HG03159 (cell line): Measurements from ENCODE around the gene EEF1E1.
A peak's percentile ranks its signal among the peaks of the same experiment; 100 is the strongest.

Experiments
- ATAC-seq: cut with Tn5 transposase; IDR thresholded peaks from one replicate; pipeline ENCODE4 v1.9.1; 2021; ENCODE audit warnings: mild to moderate bottlenecking, moderate library complexity; ENCODE audit not compliant: unreplicated experiment

Gene EEF1E1

DNA sequence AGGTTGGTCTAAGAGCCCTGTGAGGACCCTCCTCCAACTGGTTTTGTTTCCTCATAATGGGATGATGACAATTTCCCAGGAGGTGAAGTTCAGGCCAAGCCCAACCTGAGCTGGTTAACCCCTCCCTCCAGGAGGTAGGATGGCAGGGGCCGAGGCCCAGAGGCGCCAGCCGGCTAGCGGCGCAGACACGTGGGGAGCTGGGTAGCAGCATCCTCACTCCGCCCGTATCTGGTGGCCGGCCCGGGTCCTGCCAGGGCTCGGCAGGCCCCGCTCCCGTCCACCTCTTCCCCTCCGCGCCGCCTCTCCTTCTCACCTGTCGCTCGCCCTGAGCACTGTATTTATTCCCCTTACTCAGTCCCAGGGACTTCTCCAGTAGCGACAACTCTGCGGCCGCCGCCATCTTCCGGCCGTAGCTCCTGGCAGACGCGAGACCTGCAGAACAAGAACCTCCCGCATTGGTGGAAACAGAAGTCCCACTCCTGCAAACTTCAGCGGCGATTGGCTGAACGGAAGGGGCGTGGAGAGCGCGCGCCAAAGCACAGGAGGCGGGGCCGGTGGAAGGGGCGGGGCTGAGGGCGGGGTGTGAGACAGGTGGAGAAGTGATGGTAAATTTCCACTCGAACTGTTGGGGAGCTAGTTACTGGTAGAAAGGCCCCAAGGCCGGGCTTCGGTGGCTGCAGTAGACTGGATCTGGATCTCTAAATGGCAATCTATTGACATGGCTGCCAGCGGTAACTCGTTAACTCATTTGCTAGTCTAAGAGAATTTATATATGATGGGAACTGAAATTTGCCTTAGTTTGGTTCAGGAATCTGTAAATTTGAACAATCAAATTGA is at the start of gene EEF1E1:
Gene EEF1E1 (minus strand): TSS at position 427 of the 837 bp plus-strand sequence. CDS start 27 bp downstream, at position 400.
- peak; percentile 99 for ATAC-seq

DNA sequence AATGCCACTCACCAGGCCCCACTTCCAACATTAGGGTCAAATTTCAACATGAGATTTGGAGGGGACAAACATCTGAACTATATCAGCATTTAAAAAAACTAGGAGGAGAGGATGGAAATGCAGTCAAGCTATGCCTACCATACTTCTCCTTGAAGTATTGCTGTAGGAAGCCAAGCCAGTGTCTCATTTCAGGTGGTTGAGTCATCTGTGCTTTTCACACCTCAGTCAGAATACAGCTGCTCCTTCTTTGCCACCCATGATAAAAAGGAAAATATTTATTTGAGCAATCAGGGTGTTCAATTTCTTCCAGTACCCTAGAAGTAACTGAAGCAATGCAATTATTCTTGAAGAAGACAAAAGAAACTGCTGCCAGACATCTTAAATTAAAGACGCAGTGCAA is 47.0 kb upstream of the EEF1E1 start:
- no peak for ATAC-seq

DNA sequence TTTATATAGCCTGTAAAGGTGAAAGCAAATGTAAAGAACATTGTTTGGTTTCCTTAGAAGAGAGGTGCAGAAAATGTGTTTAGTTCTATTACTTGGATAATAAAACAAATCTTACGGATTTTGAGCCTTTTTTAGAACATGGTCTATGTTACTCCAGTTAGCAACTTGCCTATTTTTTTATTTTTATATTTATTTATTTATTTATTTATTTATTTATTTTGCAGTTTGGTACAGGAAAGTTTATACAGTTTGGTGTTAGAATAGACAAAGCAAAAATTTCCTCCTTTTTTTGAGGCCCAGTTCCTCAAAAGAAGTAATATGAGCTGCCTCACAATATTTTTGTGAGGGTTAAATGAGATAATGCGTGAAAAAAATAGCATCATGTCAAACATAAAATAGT is 41.6 kb upstream of the EEF1E1 start:
- ATAC-seq, result no peak

DNA sequence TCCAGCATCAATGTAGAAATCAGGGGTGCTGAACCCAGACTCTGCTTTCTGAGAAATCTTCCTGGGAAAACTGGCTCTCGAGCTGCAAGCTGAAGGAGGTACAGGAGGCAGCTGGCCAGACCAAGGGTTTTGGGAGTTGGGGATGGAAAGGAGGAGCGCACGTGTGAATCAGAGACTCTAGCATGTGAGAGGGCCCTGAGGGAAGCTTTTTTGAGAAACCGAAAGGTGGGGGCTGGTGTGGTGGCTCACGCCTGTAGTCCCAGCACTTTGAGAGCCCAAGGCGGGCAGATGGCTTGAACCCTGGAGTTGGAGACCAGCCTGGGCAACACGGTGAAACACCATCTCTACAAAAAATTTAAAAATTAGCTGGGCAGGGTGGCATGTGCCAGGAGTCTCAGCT is 37.1 kb upstream of the EEF1E1 start:
- no peak for ATAC-seq

DNA sequence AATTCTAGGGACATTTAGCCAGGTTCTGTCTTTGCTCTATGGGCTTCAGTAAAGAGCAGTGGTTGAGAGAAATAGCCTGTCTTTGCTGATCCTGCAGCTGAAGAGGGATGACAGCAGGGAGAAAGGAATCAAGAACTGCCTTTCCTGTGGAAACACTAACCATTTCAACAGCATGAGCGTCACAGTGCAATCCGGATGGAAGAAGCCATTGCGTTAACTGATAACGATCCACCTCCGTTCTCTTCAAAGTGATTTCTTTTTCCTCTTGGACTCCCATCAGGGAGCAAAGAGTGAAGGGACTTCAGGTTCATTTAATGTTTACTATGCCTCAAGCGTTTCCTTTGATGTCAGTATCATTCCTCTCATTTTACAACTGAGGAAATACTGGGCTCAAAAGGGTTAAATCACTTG is 35.2 kb upstream of the EEF1E1 start:
- no peak for ATAC-seq

DNA sequence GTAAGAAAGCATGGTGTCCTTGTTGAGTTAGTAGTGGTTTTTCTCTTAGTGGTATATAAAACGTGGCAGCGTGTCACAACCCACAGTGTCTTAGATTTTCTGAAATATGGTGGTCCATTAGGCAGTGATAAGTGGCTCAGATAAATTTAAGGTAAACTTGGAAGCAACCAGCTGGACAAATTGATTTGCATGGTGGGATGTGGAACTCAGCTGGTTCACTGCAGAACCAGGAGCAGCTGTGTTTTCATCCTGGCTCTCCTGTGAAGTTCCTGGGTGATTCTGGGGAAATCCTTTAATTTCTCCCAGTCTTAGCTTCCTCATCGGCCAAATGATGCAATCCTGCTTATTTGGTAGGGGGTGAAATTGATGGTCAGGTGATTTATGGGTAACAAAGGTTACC is 32.9 kb upstream of the EEF1E1 start:
- no peak for ATAC-seq

DNA sequence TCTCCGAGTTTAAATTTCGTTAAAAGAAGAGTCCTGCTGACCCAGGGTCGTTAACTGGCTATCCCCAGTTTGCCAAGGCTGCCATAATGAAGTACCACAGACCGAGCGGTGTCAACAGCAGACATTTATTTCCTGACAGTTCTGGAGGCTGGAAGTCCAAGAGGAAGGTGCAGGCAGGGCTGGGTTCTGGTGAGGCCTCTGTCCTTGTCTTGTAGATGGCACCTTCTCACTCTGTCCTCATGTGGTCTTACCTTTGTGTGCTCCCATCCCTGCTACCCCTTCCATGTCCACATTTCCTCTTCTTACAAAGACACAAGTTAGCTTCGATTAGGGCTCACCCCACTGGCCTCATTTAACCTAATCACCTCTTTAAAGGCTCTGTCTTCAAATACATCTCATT is 29.8 kb upstream of the EEF1E1 start:
- no peak for ATAC-seq

DNA sequence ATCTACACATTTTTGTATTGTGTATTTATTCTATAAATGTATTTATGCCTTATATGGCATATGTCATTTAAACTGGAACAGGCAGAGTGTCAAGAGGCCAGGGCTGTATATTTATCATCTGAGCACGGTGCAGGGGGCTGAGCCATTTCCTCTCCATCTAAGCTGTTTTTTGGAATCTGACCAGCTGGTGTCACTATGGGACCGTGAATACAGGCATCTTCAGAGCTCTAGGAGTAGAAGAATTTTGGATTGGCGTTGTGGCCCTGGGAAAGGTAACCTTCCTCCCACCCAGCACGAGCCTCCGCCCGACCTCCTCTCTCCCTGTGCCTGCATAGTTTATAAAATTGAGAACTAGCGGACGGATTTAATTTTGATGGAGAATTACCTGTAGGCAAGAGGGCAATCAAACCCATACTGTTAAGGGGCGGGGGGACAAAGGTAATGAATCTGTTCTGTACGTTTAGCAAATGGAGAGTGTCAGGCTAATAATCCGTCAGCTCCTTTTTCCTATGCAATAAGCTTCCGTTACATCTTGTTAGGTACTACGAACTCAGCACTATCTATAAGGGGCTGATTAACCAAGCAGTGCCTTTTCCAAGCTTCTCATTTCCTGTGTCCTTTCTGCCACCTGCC is 29.0 kb upstream of the EEF1E1 start:
- peak; percentile 75 for ATAC-seq

DNA sequence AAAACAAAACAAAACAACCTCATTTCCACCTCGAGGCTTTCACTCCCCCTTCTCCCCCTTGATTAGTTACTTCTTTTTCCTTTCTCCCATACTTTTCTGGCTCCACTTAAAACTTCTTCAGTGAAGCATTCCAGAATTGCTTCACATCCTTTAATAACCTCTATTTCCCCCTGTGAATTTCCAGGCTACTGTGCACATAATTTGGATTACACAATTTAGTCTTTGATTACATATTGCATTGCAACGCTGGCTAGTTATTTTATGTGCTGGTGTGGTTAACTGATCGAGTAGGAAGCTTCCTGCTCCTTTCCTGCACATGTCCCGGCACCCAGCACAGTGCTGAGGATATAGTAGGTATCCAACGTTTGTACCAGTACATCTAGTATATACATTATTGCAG is 28.1 kb upstream of the EEF1E1 start:
- no peak for ATAC-seq

DNA sequence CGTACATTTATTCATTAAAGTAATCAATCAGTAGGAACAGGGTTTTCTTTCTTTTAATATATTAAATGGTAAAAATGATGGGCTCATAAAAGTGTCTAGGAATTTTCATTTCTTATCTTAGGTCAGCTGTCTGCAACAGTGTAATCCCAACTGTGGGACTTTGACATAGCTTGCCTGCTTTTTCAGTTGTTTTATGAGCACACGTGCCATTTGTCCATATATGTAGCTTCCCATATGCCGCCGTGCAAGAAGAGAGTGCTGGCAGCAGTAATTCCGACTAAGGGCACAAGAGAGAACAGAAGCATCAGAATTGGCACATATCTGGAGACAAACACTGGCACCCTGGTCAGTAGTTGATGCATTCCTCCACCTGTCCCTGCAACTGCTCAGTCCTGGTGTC is 20.9 kb upstream of the EEF1E1 start:
- no peak for ATAC-seq

DNA sequence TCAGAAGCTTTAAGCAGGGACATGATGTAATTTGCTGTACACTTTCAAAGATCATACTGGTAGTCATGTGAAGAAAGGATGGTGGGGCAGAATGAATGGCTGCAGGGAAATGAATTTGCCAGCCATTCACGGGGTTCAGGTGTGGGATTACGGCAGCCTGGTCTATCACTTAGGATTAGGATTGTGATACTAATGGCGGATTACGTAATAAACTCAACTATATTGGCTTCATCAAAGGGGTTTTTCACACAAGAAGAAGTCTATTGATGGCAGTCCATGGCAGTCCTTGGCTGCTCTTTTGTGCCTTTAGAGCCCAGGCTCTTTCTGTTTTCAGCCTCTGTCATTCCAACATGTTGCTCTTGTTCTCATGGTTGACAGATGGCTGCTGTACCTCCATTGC is 12.6 kb upstream of the EEF1E1 start:
- no peak for ATAC-seq

DNA sequence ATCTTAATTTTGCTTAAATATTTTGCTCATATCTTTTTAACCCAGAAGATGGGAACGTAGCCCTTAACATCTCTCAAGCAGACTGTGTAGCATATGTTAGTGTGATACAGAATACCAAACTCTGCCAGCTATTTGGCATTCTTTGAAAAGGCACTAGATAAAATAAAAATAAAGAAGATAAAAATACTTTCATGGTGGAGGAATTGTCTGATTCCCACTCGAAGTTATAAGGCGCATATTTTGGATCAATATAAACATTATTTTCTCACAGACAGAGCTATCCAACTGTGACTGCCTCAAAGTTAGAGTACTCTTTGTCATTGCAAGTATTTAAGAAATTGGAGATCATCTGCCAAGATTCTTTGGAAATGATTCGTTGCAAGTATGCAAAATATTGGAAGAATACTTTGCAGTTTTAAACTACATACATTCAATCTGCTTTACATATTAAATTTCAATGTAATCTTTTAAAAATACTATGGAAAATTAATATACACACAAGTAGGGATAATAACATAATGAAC is 10.8 kb upstream of the EEF1E1 start:
- no peak for ATAC-seq

DNA sequence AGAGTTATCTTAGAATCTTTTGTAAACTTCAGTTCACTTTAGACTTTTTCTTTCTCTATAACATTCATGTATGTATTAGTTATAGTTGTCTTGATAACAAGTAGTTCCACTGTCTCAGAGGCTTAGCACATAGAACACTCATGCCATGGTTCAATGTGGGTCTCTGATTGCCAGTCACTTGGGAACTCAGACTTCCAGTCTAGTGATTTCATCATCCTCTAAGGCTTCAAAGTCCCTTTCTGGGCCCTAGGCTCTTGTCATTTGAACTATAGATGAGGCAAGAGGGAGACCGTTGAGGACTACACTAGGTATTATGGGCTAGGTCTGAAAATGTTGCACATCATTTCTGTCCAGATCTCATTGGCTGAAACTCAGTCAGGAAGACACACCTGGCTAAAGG is 8.4 kb upstream of the EEF1E1 start:
- no peak for ATAC-seq

DNA sequence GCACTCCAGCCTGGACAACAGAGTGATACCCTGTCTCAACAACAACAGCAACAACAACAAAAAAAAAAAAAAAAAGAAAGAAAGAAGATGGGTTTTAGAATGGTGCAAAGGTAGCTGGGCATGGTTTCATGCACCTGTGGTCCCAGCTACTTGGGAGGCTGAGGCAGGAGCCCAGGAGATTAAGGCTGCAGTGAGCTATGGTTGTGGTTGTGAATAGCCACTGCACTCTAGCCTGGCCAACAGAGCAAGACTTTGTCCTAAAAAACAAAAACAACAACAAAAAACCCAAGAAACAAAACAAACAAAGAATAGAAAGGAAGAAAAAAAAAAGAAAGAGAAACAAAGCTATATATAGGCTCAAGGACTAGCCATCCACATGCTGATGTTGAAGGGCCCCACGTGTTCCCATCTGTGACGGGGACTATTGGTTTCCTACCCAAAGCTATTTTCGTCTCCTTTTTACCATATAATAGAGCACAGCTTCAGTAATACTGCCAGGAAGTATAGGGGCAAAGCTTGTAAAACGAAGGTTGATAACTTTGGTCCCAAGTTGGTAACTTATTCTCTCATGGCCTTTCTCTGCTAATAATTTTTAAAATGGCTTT is 7.9 kb upstream of the EEF1E1 start:
- ATAC-seq, result no peak

DNA sequence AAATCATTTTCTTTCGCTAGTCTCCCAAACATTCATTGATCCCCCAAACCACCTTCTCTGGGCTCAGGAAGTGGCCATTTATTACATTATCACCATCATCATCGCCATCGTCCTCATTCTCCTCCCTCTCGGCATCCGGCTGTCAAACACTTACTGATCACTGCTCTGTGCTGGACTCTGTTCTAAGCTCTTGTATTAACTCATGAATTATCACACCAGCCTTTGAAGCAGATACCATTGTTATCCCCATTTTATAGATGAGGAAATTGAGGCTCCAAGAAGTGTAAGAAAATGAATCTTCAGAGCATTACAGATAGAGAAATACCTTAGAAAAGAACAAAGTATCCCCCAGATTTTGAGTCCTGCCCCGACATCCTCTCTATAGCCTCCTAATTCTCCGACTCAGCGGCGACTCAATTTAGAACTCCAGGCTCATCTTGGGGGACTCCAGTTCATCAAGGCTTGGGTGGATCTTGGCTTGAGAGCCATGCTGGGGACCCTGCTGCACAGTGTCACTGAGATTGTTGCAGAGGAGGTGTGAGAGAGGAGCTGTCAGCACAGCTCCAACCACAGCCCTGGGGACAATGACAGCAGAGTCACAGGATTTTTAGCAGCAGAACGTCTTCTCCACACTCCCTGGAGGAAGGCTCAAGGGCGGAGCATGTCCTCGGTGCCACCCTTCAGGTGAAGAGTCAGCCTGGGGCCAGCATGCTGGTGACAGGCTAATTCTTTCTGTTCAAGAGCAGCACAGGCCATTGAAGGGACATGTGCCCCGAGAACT is 6.6 kb upstream of the EEF1E1 start:
- ATAC-seq, result no peak

DNA sequence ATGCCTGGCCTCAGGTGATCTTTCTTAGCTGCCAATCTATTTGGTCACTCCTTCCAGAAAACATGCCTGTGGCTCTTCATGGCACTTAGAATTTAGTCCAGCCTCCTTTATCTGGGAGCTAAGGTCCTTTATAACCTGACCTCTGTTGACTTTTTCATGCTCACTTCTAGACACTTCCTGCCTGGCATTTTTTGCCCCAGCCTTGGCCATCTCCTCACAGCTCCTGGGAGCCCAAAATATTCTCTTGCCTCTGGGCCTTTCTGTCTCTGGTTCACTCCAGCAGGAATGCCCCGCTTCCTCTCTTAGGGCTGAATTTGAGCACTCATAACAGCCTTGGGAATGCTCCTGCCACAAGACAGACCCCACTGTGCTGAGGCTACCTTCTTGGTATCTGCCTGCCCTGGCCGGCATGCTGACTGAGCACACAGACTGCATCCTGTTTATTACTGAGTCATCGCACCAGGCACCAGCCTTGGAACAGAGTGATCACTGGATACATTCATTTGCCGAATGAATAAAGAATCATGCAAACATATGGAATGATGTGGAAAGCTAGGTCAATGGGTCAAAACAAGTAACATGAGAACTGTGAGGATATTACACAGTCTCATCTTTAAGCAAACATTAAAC is 5.8 kb upstream of the EEF1E1 start:
- ATAC-seq, result no peak

DNA sequence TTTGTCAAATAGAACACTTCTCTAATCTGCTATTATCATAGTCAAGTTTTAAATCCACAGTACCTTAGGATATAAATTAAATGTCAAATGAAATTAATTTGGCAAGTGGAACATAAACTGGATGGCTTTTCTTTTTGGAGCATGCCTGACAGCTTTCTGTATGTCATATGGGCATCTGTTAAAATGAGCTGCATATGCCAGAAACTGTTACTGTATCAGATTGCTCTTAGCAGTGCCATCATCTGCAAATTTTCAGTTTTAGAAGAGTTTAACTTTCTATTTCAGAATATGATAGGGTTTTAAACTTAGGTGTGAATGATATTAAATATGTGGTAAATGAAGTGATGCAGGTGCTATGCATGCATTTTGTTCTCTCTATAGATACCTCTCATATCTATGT is 3.4 kb upstream of the EEF1E1 start:
- ATAC-seq, result no peak

DNA sequence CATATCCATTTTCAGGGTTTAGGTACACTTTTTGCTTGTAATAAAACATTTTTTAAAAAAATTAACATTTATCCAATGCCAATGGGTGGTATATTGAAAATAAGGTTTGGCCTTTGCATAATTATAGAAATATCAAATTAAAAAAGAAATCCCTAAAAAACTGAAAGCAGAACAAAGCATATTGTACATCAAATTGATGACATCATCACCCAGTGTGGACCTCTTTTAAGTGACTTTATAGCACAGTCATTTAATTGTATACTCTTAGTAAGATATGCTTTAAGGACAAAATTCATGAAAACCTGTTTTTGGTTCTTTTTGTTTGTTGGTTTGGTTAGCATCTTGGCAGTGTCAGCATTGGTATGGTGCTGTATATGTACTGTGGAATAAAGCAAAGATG is 1.4 kb upstream of the EEF1E1 start:
- ATAC-seq, result no peak

DNA sequence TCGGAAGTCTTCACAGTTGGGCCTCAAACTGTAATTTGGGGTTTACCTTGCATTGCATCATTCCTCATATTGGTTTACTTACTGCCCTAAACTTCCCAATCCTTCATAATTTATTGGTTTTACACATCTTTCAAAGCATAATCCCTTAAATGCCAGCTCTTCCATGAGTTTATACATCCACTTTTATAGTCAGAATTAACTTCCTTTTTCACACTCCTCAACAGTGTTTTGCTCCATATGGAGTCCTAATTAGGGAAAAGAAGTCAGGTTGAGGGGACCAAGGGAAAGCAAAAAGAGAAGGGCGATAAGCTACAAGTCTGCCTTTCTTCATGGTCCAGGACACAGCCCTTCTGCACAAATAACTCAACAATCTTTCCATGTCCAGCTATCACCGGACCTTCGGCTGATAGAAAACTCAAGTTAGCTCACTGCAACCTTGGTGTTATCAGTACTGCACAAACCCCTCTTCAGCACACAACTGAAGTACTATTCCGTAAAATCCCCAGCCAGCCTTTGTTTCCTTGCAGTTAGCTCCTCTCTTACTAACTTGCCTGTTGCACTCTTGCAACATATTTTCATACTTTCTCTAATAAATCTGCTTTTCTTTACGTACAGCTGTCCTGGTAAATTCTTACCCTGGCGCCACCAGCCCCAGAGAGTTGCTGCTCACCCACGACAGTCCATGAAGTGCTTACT is 2.0 kb downstream of the EEF1E1 start:
- no peak for ATAC-seq

DNA sequence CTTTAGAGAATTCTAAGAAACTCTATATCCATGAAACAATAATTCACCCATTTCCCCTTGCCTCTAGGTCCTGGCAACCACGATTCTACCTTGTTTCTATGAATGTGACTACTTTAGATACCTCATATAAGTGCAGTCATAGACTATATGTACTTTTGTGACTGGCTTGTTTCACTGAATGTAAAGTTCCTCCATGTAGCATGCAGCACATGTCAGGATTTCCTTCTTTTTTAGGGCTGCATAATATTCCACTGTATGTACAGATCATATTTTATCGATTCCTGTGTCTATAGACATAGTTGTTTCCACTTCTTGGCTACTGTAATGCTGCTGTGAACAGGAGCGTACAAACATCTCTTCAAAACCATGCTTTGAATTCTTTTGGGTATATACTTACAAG is 11.7 kb downstream of the EEF1E1 start:
- no peak for ATAC-seq
